SK-N-SH treated with all-trans-retinoic acid at 6 μM for 48 hours (cell line): ENCODE data around the gene LMAN1L.

Source experiments
- ATAC-seq: fragments of 200-7000 bp; cut with Tn5 transposase; 3 replicates; pipeline ENCODE4 v1.9.1; 2020; ENCODE audit warnings: mild to moderate bottlenecking, moderate library complexity
- ARNTL ChIP-seq: fragments of 450-650 bp; formaldehyde crosslinking; IDR thresholded peaks from 2 replicates; pipeline ENCODE4 v1.5.0; 2020; ENCODE audit warnings: low read depth, mild to moderate bottlenecking, moderate library complexity, borderline replicate concordance
- BACH2 ChIP-seq: fragments of 250-450 bp; sonication (Bioruptor Pico); IDR thresholded peaks from 2 replicates; pipeline ENCODE4 v1.9.0; 2021; ENCODE audit warnings: mild to moderate bottlenecking, borderline replicate concordance
- CREB5 ChIP-seq: fragments of 250-450 bp; sonication (Bioruptor Pico); IDR thresholded peaks from 2 replicates; pipeline ENCODE4 v1.5.1; 2020; ENCODE audit warnings: low read depth, mild to moderate bottlenecking, moderate library complexity
- CSDC2 ChIP-seq: fragments of 250-450 bp; sonication (Bioruptor Pico); IDR thresholded peaks from 2 replicates; pipeline ENCODE4 v1.5.0; 2020; ENCODE audit warnings: mild to moderate bottlenecking, moderate library complexity
- CSRNP3 ChIP-seq: fragments of 250-450 bp; sonication (Bioruptor Pico); IDR thresholded peaks from 2 replicates; pipeline ENCODE4 v1.5.1; 2021; ENCODE audit warnings: mild to moderate bottlenecking, moderate library complexity
- ESRRG ChIP-seq: fragments of 250-450 bp; sonication (Bioruptor Pico); IDR thresholded peaks from 2 replicates; pipeline ENCODE4 v1.6.1; 2021; ENCODE audit warnings: mild to moderate bottlenecking
- GLIS3 ChIP-seq: fragments of 250-450 bp; sonication (Bioruptor Pico); IDR thresholded peaks from 2 replicates; pipeline ENCODE4 v1.5.0; 2020; ENCODE audit warnings: mild to moderate bottlenecking, moderate library complexity
- ISL1 ChIP-seq: fragments of 250-450 bp; sonication (Bioruptor Pico); IDR thresholded peaks from 2 replicates; pipeline ENCODE4 v2.1.2; 2022; ENCODE audit warnings: mild to moderate bottlenecking, moderate library complexity
- OSR1 ChIP-seq: fragments of 250-450 bp; sonication (Bioruptor Pico); IDR thresholded peaks from 2 replicates; pipeline ENCODE4 v1.8.0; 2022; ENCODE audit warnings: moderate library complexity, mild to moderate bottlenecking, inconsistent platforms
- PATZ1 ChIP-seq: fragments of 250-450 bp; sonication (Bioruptor Pico); IDR thresholded peaks from 2 replicates; pipeline ENCODE4 v1.8.0; 2020; ENCODE audit warnings: mild to moderate bottlenecking, moderate library complexity, borderline replicate concordance
- POU6F1 ChIP-seq: fragments of 250-450 bp; sonication (Bioruptor Pico); IDR thresholded peaks from 2 replicates; pipeline ENCODE4 v1.8.0; 2021; ENCODE audit warnings: low read depth, mild to moderate bottlenecking, moderate library complexity, borderline replicate concordance
- PPARA ChIP-seq: fragments of 250-450 bp; sonication (Bioruptor Pico); IDR thresholded peaks from 2 replicates; pipeline ENCODE4 v1.5.0; 2020; ENCODE audit warnings: mild to moderate bottlenecking, borderline replicate concordance
- RARB ChIP-seq: fragments of 250-450 bp; sonication (Bioruptor Pico); IDR thresholded peaks from 2 replicates; pipeline ENCODE4 v1.8.0; 2021; ENCODE audit warnings: mild to moderate bottlenecking, moderate library complexity
- SNAI2 ChIP-seq: fragments of 250-450 bp; sonication (Bioruptor Pico); IDR thresholded peaks from 2 replicates; pipeline ENCODE4 v1.5.0; 2020; ENCODE audit warnings: mild to moderate bottlenecking, moderate library complexity
- TCF4 ChIP-seq: fragments of 250-450 bp; sonication (Bioruptor Pico); IDR thresholded peaks from 2 replicates; pipeline ENCODE4 v1.8.0; 2021; ENCODE audit warnings: mild to moderate bottlenecking, moderate library complexity, borderline replicate concordance
- TOX ChIP-seq: fragments of 250-450 bp; sonication (Bioruptor Pico); IDR thresholded peaks from 2 replicates; pipeline ENCODE4 v1.8.0; 2021; ENCODE audit warnings: mild to moderate bottlenecking, moderate library complexity, borderline replicate concordance
- TSHZ2 ChIP-seq: fragments of 250-450 bp; sonication (Bioruptor Pico); IDR thresholded peaks from 2 replicates; pipeline ENCODE4 v1.5.0; 2020; ENCODE audit warnings: mild to moderate bottlenecking, moderate library complexity
- ZC3H10 ChIP-seq: fragments of 250-450 bp; sonication (Bioruptor Pico); IDR thresholded peaks from 2 replicates; pipeline ENCODE4 v1.5.1; 2021; ENCODE audit warnings: mild to moderate bottlenecking, moderate library complexity
- ZFP3 ChIP-seq: fragments of 250-450 bp; sonication (Bioruptor Pico); IDR thresholded peaks from 2 replicates; pipeline ENCODE4 v1.5.0; 2020; ENCODE audit warnings: mild to moderate bottlenecking, moderate library complexity
- ZFP30 ChIP-seq: fragments of 450-650 bp; formaldehyde crosslinking; IDR thresholded peaks from 2 replicates; pipeline ENCODE4 v1.5.0; 2022; ENCODE audit warnings: mild to moderate bottlenecking, moderate library complexity
- ZNF70 ChIP-seq: fragments of 450-650 bp; formaldehyde crosslinking; IDR thresholded peaks from 2 replicates; pipeline ENCODE4 v1.5.0; 2020; ENCODE audit warnings: mild to moderate bottlenecking, moderate library complexity
- ZNF8 ChIP-seq: fragments of 450-650 bp; formaldehyde crosslinking; IDR thresholded peaks from 2 replicates; pipeline ENCODE4 v1.5.0; 2020; ENCODE audit warnings: mild to moderate bottlenecking, moderate library complexity

LMAN1L gene

GRCh38 chr15:74779162-74779648 is 33.4 kb upstream of the LMAN1L start:
- ATAC-seq = no peak
- no peak for TF ChIP-seq POU6F1 (CRISPR knock-in tag)
- no peak for TF ChIP-seq ISL1 (CRISPR knock-in tag)

GRCh38 chr15:74780523-74781430 is 31.9 kb upstream of the LMAN1L start:
- no peak for ATAC-seq
- TF ChIP-seq ISL1 (CRISPR knock-in tag) (no peak), ZNF70 (CRISPR knock-in tag) (no peak), PPARA (CRISPR knock-in tag) (no peak), ZFP30 (no peak), RARB (CRISPR knock-in tag) (no peak), OSR1 (no peak), ESRRG (CRISPR knock-in tag) (no peak), TOX (CRISPR knock-in tag) (no peak), ZNF8 (no peak), BACH2 (no peak), CSDC2 (CRISPR knock-in tag) (no peak), ZC3H10 (no peak), CREB5 (no peak), ZFP3 (CRISPR knock-in tag) (no peak), ARNTL (no peak), GLIS3 (CRISPR knock-in tag) (no peak), SNAI2 (CRISPR knock-in tag) (no peak), TCF4 (CRISPR knock-in tag) (no peak)

GRCh38 chr15:74781431-74782258 is 31.0 kb upstream of the LMAN1L start, which contains the start of gene CSK:
CSK (plus strand) TSS chr15:74782080; CDS start chr15:74798298, 16,218 bp downstream.
- TF ChIP-seq ZC3H10 = no peak
- no peak for TF ChIP-seq PPARA (CRISPR knock-in tag)
- no peak for TF ChIP-seq ARNTL
- no peak for TF ChIP-seq SNAI2 (CRISPR knock-in tag)
- TF ChIP-seq TSHZ2 (CRISPR knock-in tag) = no peak
- no peak for TF ChIP-seq TCF4 (CRISPR knock-in tag)
- no peak for TF ChIP-seq ZFP3 (CRISPR knock-in tag)
- TF ChIP-seq ZFP30 = no peak
- TF ChIP-seq BACH2 = no peak
- no peak for TF ChIP-seq CSDC2 (CRISPR knock-in tag)
- no peak for TF ChIP-seq CREB5
- no peak for TF ChIP-seq ESRRG (CRISPR knock-in tag)
- TF ChIP-seq ZNF70 (CRISPR knock-in tag) = no peak
- TF ChIP-seq PATZ1 (CRISPR knock-in tag) = no peak
- TF ChIP-seq POU6F1 (CRISPR knock-in tag) = no peak
- no peak for TF ChIP-seq GLIS3 (CRISPR knock-in tag)
- no peak for TF ChIP-seq CSRNP3 (CRISPR knock-in tag)
- TF ChIP-seq TOX (CRISPR knock-in tag) = no peak
- peak; percentile 51 for ATAC-seq
